A549 (cell line): ENCODE data around the gene GRM5. TPM values are rescaled to one million over a fixed set of nuclear protein-coding genes. Genes with fewer than 3 reads are reported as not detected.

Experiments
- ATAC-seq, 2 experiments: fragments of 200-7000 bp in 1 of 2; fragments of >200 bp in 1 of 2; cut with Nextera tagmentation in 1 of 2; cut with Tn5 transposase in 1 of 2; 3 replicates each; pipeline versions ENCODE4 v1.8.0 to v1.9.1; 2018 to 2020; ENCODE audit warnings: mild to moderate bottlenecking in 1 of 2, moderate library complexity in 1 of 2
- CTCF ChIA-PET: fragments of 300-600 bp; sonication (Branson Sonifier 250); formaldehyde crosslinking; extraction: SDS; loops from one replicate; lab custom pipeline; 2021; ENCODE audit warnings: antibody characterized with exemption, inconsistent platforms; lab: Yijun Ruan, JAX
- POLR2A ChIA-PET: fragments of 350-600 bp; formaldehyde crosslinking; extraction: SDS; loops from one replicate; lab custom pipeline; 2021; ENCODE audit warnings: antibody characterized with exemption, inconsistent platforms; lab: Yijun Ruan, JAX
- DNase-seq, 2 experiments: peaks; one replicate each; pipeline versions ENCODE4 v3.0.0 to v3.0.0-alpha.2; 2011 to 2016; ENCODE audit warnings: low read depth in 1 of 2, low spot score in 1 of 2
- FAIRE-seq: peaks from 2 replicates; lab custom pipeline; 2011; peaks lifted over from hg19 to GRCh38; lab: Jason Lieb, UNC
- H3K27ac ChIP-seq, 2 experiments: fragments of >200 bp; sonication (Bioruptor Twin); formaldehyde crosslinking; 3 replicates each; pipeline ENCODE4 v1.5.1; 2016 to 2017
- H3K4me1 ChIP-seq: fragments of >200 bp; sonication (Bioruptor Twin); formaldehyde crosslinking; 3 replicates; pipeline ENCODE4 v1.6.1; 2016
- H3K4me2 ChIP-seq: fragments of >200 bp; sonication (Bioruptor Twin); formaldehyde crosslinking; 3 replicates; pipeline ENCODE4 v1.6.1; 2016
- H3K4me3 ChIP-seq: fragments of >200 bp; sonication (Bioruptor Twin); formaldehyde crosslinking; 3 replicates; pipeline ENCODE4 v1.5.1; 2016
- H3K9me3 ChIP-seq: fragments of >200 bp; sonication (Bioruptor Twin); formaldehyde crosslinking; 3 replicates; pipeline ENCODE4 v1.6.1; 2016
- BCL3 ChIP-seq: fragments of >200 bp; sonication (Bioruptor Twin); formaldehyde crosslinking; IDR thresholded peaks from 3 replicates; pipeline ENCODE4 v1.6.1; 2016
- CBX2 ChIP-seq: fragments of 200-600 bp; sonication (generic); IDR thresholded peaks from 2 replicates; pipeline ENCODE4 v1.6.1; 2016; ENCODE audit warnings: low read depth, mild to moderate bottlenecking, borderline replicate concordance
- CEBPB ChIP-seq, 2 experiments: fragments of >200 bp in 1 of 2; sonication (Bioruptor Twin) in 1 of 2; formaldehyde crosslinking in 1 of 2; IDR thresholded peaks; 2 replicates each; pipeline ENCODE4 v1.6.1; 2012 to 2016
- CHD2 ChIP-seq: fragments of 150-350 bp; IDR thresholded peaks from 2 replicates; pipeline ENCODE4 v1.6.1; 2014; ENCODE audit warnings: low read length; ENCODE audit not compliant: partially characterized antibody
- E2F6 ChIP-seq: IDR thresholded peaks from 2 replicates; pipeline ENCODE4 v1.6.1; 2012; ENCODE audit warnings: low read depth, borderline replicate concordance
- EHF ChIP-seq: fragments of 250-450 bp; sonication (Bioruptor Pico); IDR thresholded peaks from 2 replicates; pipeline ENCODE4 v1.5.0; 2020; ENCODE audit warnings: mild to moderate bottlenecking
- ELK1 ChIP-seq: fragments of 150-350 bp; IDR thresholded peaks from 2 replicates; pipeline ENCODE4 v1.6.1; 2014; ENCODE audit warnings: low read depth, mild to moderate bottlenecking, low read length
- EP300 ChIP-seq, 2 experiments: fragments of >200 bp; sonication (Bioruptor Twin); formaldehyde crosslinking; IDR thresholded peaks; 2 replicates in 1 of 2; 3 replicates in 1 of 2; pipeline ENCODE4 v1.6.1; 2016 to 2017
- ESRRA ChIP-seq: fragments of 150-350 bp; IDR thresholded peaks from 2 replicates; pipeline ENCODE4 v1.6.1; 2014; ENCODE audit warnings: mild to moderate bottlenecking, low read length, borderline replicate concordance
- FOSB ChIP-seq: fragments of 250-450 bp; sonication (Bioruptor Pico); IDR thresholded peaks from 2 replicates; pipeline ENCODE4 v1.5.0; 2020; ENCODE audit warnings: mild to moderate bottlenecking, moderate library complexity
- FOSL2 ChIP-seq, 2 experiments: fragments of 450-650 bp in 1 of 2; fragments of >200 bp in 1 of 2; sonication (Bioruptor Twin) in 1 of 2; formaldehyde crosslinking; IDR thresholded peaks; 2 replicates each; pipeline versions ENCODE4 v1.5.0 to v1.6.1; 2016 to 2020; ENCODE audit warnings: mild to moderate bottlenecking in 1 of 2, moderate library complexity in 1 of 2
- HES2 ChIP-seq: fragments of >200 bp; sonication (Bioruptor Twin); formaldehyde crosslinking; IDR thresholded peaks from 2 replicates; pipeline ENCODE4 v1.6.1; 2016
- HEYL ChIP-seq: fragments of 250-450 bp; sonication (Bioruptor Pico); IDR thresholded peaks from 2 replicates; pipeline ENCODE4 v1.8.0; 2021; ENCODE audit warnings: mild to moderate bottlenecking, moderate library complexity
- HMGXB4 ChIP-seq: fragments of 250-450 bp; sonication (Bioruptor Pico); IDR thresholded peaks from 2 replicates; pipeline ENCODE4 v1.5.0; 2021; ENCODE audit warnings: mild to moderate bottlenecking, moderate library complexity, borderline replicate concordance
- JUNB ChIP-seq: fragments of >200 bp; sonication (Bioruptor Twin); formaldehyde crosslinking; IDR thresholded peaks from 2 replicates; pipeline ENCODE4 v1.6.1; 2016
- KDM5A ChIP-seq: fragments of 200-600 bp; sonication (generic); IDR thresholded peaks from 2 replicates; pipeline ENCODE4 v1.6.1; 2016; ENCODE audit warnings: antibody characterized with exemption, mild to moderate bottlenecking
- MAFK ChIP-seq: fragments of 450-650 bp; IDR thresholded peaks from 2 replicates; pipeline ENCODE4 v1.6.1; 2014; ENCODE audit not compliant: partially characterized antibody
- MAZ ChIP-seq: fragments of 150-350 bp; IDR thresholded peaks from 2 replicates; pipeline ENCODE4 v1.6.1; 2014; ENCODE audit warnings: antibody characterized with exemption, low read depth, low read length, borderline replicate concordance
- MYC ChIP-seq: IDR thresholded peaks from 2 replicates; pipeline ENCODE4 v1.6.1; 2012; ENCODE audit warnings: mild to moderate bottlenecking, inconsistent platforms, low read length, improper control_type of control experiment, borderline replicate concordance
- NFE2L2 ChIP-seq: fragments of 150-350 bp; conservative IDR thresholded peaks from 2 replicates; pipeline ENCODE4 v1.6.1; 2014; ENCODE audit warnings: low read length
- NR3C1 ChIP-seq: fragments of >200 bp; sonication (Bioruptor Twin); formaldehyde crosslinking; IDR thresholded peaks from 3 replicates; pipeline ENCODE4 v1.6.1; 2017
- PHF8 ChIP-seq: fragments of 200-600 bp; sonication (generic); IDR thresholded peaks from 2 replicates; pipeline ENCODE4 v1.6.1; 2016; ENCODE audit warnings: low read depth, mild to moderate bottlenecking, antibody characterized with exemption, moderate library complexity, borderline replicate concordance
- POLR2A ChIP-seq: IDR thresholded peaks from 2 replicates; pipeline ENCODE4 v1.6.1; 2012; ENCODE audit warnings: mild to moderate bottlenecking, low read length
- TFCP2L1 ChIP-seq: fragments of 250-450 bp; sonication (Bioruptor Pico); IDR thresholded peaks from 2 replicates; pipeline ENCODE4 v1.5.0; 2021; ENCODE audit warnings: mild to moderate bottlenecking
- USF2 ChIP-seq: fragments of 450-650 bp; IDR thresholded peaks from 2 replicates; pipeline ENCODE4 v1.6.1; 2014; ENCODE audit warnings: antibody characterized with exemption
- ZNF302 ChIP-seq: fragments of 250-450 bp; sonication (Bioruptor Pico); IDR thresholded peaks from 2 replicates; pipeline ENCODE4 v1.9.0; 2021; ENCODE audit warnings: inconsistent platforms, mild to moderate bottlenecking, moderate library complexity
- WGBS: methylation state at CpG from one replicate; pipeline ENCODE4 v1.1.6; 2017; ENCODE audit errors: missing lambda C conversion rate; 5-methylcytosine and 5-hydroxymethylcytosine counted together
- polyA plus RNA-seq, 4 experiments: library from polyadenylated mRNA; depleted of rRNA in 3 of 4; stranded (reverse); fragments of >200 nt; fragmentation: RNase III in 1 of 4; extraction: RNeasy Plus Mini Kit Qiagen cat#74134 plus additional on column Dnase treatment in 1 of 4; gene quantifications; 2 replicates in 3 of 4; 3 replicates in 1 of 4; pipeline ENCODE4 v1.2.3, GENCODE V29; 2011 to 2017

The GRM5 gene
- polyA plus RNA-seq, 2 of the 4 experiments (the other 2 are of a cell fraction), result 0.01 TPM; not detected in 1

- H3K4me2 ChIP-seq, result no peak overlapping the region
- ATAC-seq, result no peak
- no peak for FAIRE-seq
- POLR2A ChIA-PET, result interaction anchor here (0.7 kb wide), 1 partner anchor 154 kb away, joined by 3 read pairs; the partner anchor contains the start of gene CTSC
- H3K27ac ChIP-seq, result no peak overlapping the region
- TF ChIP-seq KDM5A, result no peak
- TF ChIP-seq EHF, result no peak
- TF ChIP-seq FOSL2 (IDR thresholded peaks at IDR 0.05), result no peak
- TF ChIP-seq FOSL2 (CRISPR knock-in tag; IDR thresholded peaks at IDR 0.05), result no peak
- no peak for TF ChIP-seq MAFK
- TF ChIP-seq BCL3, result no peak
- no peak for TF ChIP-seq CBX2
- no peak for TF ChIP-seq HES2
- no peak for TF ChIP-seq E2F6
- TF ChIP-seq PHF8, result no peak
- TF ChIP-seq ELK1, result no peak
- TF ChIP-seq NR3C1, result no peak
- no peak for TF ChIP-seq FOSB (CRISPR knock-in tag)
- TF ChIP-seq ESRRA, result no peak
- no peak for TF ChIP-seq ZNF302
- TF ChIP-seq NFE2L2, result no peak
- no peak for TF ChIP-seq HEYL
- no peak for TF ChIP-seq CHD2
- TF ChIP-seq, all 56 proteins: peak for 0
- H3K4me3 ChIP-seq, result no peak overlapping the region
- no peaks in the 10 kb centered on the region for H3K4me1 ChIP-seq
- no peak for DNase-seq
- CTCF ChIA-PET, result interaction anchor here (1.3 kb wide), 1 partner anchor 52 kb away, joined by 3 read pairs; no protein-coding TSS in a partner anchor
- H3K9me3 ChIP-seq, result no peaks in the 10 kb centered on the region
Measured at GRCh38 chr11:88491674-88492073, 574.1 kb downstream of the GRM5 start.

GRCh38 chr11:88489030-88489429, 576.8 kb downstream of the GRM5 start:
- DNase-seq (no peak), ATAC-seq (no peak), FAIRE-seq (no peak)
- CTCF ChIA-PET, result no interaction called here
- Histone ChIP-seq H3K4me1 (no peaks in the 10 kb centered on the region), H3K9me3 (no peaks in the 10 kb centered on the region), H3K4me2 (no peak overlapping the region), H3K27ac (no peak overlapping the region), H3K4me3 (no peak overlapping the region)
- WGBS, result 36% methylated on average over 2 of the region's 2 CpGs
- POLR2A ChIA-PET, result no interaction called here
- TF ChIP-seq CHD2 (no peak), POLR2A (no peak), MAZ (no peak), USF2 (no peak), MYC (no peak), JUNB (no peak), NFE2L2 (no peak), HES2 (no peak), HEYL (no peak), TFCP2L1 (no peak), EP300 (IDR thresholded peaks at IDR 0.05) (no peak), ELK1 (no peak), CEBPB (IDR thresholded peaks at IDR 0.05) (no peak), HMGXB4 (CRISPR knock-in tag) (no peak)
